ENCODE measurements around the gene SLC22A6.

The SLC22A6 gene, protein sequence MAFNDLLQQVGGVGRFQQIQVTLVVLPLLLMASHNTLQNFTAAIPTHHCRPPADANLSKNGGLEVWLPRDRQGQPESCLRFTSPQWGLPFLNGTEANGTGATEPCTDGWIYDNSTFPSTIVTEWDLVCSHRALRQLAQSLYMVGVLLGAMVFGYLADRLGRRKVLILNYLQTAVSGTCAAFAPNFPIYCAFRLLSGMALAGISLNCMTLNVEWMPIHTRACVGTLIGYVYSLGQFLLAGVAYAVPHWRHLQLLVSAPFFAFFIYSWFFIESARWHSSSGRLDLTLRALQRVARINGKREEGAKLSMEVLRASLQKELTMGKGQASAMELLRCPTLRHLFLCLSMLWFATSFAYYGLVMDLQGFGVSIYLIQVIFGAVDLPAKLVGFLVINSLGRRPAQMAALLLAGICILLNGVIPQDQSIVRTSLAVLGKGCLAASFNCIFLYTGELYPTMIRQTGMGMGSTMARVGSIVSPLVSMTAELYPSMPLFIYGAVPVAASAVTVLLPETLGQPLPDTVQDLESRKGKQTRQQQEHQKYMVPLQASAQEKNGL

DNA sequence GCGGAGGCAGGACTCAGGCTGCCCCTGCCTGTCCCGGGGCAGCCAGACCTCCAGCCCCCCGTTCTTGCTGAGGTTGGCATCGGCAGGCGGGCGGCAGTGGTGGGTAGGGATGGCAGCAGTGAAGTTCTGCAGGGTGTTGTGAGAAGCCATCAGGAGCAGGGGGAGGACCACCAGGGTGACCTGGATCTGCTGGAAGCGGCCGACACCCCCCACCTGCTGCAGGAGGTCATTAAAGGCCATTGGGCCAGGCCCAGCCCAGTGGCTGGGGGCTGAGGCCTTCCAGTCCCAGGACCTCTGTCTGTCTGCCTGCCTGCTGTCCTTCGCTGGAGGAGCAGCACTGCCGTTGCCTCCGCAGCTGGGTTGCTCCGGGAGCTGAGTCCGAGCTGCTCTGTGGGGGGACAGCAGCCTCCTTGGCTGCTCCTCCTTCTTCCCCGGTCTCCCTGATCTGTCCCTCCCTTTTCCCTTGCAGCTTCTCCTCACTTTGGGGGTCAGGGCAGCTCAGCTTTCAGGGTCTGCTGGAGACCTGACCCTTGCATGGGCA is at the start of gene SLC22A6:
Gene SLC22A6, minus strand, starts transcription at position 517 of the 541 bp plus-strand sequence. Its CDS starts 277 bp downstream, at position 240.
- DNase-seq = no peak

DNA sequence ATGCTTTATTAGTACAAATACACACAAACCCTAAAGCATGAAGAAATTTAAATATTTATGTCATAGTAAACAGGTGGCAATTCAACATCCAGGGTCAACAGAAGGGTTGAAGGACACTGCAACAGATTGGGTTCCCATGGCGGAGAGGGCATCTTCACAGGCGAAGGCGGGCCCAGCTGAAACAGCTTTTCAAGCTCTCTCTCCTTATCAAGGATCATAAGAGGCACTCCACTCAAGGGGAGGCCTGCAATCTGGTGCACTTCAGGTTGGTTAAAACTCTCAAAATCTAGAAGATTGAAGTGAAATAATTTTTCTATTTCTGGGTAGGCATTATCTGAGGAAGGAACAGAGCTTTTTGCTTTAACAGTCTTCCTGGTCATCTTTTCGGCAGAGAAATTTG is 47.7 kb upstream of the SLC22A6 start:
- no peak for DNase-seq

DNA sequence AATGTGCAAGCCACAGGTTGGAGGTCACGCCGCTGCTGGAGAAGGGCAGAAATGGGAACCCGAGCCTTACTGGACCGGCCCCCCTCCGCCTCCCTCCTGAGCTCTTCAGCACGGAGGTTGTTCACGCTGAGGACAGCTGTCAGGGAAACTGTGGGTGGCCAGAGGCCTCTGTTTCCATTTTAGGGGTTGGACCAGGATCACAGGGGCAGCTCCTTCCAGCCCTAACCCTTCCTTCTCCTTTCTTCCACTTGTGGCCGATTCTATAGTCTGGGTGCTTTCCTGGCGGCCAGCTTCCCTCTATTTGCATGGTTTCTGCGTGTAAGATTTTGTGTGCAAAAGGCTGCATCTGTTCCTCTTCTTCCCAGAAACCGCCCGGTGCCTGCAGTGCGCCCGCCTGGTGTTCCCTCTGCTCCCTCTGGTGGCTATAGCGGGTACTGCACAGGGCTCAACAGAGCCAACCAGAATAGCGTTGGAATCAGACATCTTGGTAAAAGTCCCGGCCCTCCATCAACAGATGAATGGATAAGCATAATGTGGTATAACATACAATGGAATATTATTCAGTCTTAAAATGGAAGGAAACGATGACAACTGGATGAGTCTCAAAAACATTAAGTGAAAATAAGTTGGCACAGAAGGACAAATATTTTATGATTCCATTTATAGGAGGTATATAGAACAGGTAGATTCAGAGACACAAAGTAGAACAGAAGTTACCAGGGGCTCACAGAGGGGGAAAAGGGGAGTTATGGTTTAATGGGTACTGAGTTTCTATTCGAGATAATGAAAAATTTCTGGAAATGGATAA is 39.3 kb upstream of the SLC22A6 start:
- peak; percentile 65 for DNase-seq

DNA sequence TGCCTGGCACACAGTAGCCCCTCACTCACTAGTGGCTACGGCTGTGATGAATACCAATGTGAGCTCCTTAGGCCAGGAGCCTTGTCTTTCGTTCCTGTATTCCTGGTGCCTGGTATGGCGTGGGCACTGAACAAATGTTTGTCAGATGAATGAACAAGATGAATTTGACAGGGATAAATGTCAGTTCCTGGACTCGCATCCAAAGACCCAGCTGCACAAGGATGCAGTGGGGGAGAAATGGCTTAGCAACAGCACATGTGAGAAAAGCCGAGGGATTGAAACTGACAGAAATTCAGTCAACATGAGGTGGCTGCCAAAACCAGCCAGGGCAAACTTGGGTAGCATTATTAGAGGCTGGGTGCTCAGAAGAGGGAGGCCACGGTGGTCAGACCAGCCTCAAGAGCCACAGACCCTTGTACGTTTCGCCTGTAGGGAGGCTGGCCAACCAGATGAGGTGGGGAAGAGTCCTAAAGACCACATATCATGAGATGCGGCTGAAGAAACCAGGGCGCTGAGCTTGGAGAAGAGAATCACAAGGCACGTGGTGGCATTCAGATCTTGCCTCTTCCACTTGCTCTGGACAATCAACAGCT is 38.6 kb upstream of the SLC22A6 start:
- DNase-seq = no peak

DNA sequence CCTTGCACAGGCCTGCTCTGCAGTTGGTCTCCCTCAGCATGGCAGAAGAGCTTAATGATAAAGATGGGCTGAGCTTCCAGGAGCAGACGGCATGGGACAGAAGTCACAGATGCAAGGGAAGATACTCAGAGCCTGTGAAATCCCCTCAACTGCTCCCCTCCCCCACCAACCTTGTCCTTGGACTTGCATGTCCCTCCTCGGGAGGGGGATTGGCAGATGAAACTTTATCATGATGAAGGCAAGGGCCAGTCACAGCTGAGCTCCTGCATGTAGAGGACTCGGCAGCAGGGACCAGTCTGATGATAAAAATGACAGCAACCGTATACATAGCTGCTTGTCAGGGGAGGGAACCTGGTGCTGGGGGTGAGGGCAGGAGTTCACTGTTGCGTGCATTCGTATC is 37.7 kb upstream of the SLC22A6 start:
- no peak for DNase-seq

DNA sequence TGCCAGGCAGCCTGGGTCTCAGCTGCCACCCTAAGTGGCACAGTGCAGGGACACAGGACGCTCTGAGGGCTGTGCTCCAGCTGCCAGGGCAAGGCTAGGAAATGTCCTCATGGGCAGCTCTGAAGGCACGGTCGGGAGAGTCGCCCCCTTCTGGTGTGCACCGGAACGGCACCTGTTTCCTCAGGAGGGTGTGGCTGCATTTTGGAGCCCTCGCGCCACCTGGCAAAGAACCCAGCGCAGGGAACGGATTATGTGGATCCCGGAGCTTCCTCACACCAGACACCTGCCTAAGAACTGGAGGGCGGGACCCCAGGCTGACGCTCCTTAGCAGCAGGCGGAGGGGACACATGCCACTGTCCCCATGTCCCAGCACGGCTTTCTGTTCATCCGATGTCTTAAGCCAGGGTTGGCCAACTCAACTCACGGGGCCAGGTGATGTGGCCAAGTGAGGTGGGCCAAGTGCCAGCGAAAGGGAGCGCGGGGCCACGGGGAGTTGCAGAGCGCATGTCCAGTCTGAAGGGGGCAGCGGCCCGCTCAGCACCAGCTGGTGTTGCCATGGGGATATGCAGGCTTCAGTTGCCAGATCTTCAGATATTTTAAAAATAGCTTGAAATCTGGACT is 36.0 kb upstream of the SLC22A6 start:
- DNase-seq = no peak

DNA sequence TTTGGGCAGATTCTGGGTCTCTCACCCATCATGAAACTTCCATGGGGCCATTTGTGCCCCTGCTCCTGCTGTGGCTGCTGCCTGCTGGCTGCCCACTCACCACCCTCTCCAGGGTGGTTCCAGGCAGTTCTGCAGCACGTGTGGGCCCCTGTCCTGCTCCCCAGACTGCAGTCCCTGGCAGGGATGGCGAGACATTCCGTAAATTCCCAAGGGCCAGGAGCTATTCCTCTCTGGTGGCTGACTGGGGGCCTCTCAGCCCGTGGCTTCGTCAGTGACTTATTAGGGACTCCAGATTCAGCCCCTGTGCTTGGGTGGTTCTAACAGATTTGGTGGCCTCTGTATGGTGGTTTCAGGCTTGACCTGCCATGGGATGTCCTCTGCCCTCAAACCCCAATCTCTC is 34.7 kb upstream of the SLC22A6 start:
- no peak for DNase-seq

DNA sequence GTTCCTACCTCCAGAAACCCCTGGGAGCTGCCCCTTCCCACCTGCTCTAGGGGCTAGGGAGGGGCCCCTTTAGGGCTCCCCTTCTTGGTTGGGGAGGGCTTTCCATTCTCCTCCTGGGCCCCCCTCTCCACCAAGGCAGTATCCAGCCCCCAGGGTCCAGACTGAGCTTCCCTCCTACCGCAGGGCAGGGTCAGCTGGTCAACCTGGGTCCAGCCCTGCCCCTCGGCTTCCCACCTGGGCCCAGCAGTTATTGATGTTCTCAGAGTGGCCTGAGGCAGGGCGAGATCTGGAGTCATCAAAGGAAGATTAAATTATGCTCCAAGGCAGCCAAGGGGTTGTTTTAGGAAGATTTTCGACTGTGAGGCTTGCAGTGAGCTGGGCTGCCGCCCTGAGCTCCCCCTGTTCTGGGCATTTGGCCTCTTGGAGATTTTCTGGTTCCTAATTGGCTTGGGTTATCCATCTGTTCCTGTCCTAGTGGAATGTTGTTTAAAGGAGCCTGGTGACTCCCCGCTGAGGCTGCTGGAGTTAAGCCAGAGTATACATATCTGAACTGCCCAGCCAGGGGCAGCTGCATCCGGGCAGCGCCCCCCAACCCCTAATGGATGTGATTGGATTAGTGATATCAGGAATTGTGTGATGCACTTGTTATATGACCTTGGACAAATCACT is 32.7 kb upstream of the SLC22A6 start:
- no peak for DNase-seq

DNA sequence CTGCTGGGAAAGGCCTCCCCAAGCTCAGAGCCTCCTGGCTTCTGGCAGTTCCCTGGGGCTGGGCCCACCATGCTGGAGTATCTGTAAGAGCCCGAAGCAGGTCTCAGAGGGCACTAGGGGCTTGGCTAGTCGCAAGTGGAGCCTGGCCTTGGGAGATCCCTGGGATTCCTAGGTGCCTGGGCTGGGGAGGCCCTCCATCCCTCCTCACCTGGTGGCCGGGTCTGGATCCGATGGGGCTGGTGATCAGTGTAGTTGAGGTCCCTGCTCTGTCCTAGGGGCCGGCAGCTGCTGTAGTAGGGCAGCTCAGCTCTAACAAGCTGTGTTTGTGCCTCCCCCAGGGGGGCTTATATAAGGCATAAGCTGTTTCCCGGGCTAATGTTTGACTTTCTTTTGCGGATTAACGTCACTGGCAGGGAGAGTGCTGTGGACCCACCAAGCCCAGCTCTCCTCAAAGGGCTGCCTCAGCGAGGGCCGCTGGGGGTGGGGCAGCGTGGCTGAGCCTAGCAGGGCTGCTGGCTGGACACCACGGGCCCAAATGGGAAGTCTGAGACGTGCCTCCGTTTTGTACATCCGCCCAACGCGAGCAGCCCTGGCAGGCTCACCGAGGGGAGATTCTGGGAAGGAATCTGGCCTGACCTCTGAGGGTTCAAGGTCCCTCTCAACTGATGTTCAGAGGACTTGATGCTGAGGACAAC is 30.9 kb upstream of the SLC22A6 start, which contains the start of gene SLC22A8:
Gene SLC22A8, minus strand, starts transcription at position 321 of the 695 bp plus-strand sequence. CDS start 883 bp downstream, outside the sequence.
- no peak for DNase-seq

DNA sequence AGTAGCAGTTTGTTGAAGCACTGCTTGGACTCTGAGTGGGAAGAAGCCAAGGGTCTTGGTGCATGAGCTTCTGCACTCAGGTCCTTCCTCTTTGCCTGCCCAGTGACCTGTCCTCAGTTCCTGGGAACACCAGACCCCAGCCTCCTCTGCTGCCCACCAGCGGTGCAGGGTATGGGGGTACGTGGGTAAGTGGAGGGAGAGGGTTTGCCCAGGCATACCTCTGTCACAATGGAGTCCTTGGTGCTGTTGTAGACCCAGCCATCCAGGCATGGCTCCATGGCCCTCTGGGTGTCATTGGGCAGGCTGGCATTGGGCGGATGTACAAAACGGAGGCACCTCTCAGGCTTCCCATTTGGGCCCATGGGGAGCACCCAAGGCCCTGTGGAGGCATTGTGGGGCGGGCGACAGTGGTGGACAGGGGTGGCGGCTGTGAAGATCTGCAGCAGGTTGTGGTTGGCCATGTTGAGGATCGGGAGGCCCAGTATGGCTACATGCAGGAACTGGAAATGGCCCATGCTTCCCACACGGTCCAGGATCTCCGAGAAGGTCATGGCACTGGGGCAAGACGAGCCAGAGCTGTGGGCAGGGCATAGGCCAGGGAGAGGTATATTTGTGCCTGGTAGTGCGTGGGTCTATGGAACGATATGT is 29.8 kb upstream of the SLC22A6 start:
- no peak for DNase-seq

DNA sequence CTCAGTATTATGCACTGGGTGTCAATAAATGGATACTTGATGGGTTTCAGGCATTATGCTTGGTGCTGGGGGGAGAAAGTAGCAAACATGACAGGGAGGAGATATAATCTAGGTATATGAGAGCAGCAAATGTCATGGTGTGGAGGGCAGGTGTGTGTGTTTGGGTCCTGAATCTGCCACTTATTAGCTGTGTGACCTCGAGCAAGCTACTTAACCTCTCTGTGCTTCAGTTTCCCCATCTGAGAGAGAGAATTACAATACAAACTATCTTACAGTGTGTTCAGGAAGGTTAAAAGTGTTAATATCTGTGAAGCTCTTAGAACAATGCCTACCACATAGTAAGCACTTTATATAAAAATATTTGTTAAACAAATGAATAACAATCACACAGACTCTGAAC is 28.1 kb upstream of the SLC22A6 start:
- no peak for DNase-seq

DNA sequence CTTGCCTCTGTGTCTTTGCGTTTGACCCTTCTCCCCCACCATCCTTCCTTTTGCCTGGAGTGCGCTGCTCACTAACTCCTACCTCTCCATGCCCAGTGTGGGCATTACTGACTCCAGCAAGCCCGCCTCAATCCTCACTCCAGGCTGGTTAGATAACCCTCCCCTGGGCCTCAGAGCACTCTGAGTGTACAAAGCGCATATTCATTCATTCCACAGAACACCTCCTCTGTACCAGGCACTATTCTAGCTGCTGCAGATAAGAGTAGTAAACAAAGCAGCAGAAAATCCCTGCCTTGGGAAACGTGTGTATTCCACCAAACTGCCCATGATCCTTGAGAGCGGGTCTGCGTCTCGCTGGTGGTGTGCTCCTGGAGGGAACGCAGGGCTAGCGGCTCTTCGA is 27.7 kb upstream of the SLC22A6 start:
- no peak for DNase-seq

DNA sequence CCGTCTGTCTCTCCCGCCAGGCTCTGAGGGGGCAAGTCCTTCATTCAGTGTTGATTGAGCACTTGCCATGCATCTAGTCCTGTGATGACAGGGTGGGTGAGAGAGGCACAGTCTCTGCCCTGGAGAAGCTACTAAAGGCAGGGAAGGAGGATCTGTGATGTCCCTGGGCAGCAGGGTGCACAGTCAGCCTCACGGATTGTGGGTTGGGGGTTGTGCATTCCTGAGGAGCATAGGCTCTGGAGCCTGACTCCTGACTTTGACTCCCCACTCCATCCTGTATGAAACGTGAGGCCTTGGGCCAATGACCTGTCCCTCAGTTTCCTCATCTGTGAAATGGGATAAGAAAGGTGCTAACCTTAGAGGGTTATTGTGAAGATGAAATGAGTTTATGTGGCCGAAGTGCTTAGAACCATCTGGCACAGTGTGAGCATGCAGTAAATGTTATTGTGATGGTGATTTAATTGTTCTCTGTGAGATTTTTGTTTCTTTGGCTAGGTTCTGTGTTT is 26.2 kb upstream of the SLC22A6 start:
- no peak for DNase-seq

DNA sequence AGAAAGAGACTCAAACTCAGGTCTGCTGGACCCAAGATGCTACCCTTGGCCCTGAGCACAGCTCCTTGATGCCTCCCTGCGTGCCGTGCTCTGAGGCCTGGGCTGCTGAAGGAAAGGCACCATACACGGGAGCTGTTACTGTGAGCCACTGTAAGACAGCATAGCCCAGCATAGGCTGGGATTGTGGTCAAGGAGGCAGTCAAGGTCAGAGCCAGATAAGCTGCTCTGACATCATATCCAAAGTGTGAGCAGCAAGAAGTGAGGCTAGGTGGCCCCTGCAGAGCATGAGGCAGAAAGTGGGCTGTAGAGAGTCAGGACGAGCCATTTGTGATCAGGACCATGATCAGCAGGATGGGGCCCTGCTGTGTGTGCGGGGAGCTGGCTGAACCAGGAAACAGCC is 23.2 kb upstream of the SLC22A6 start:
- no peak for DNase-seq

DNA sequence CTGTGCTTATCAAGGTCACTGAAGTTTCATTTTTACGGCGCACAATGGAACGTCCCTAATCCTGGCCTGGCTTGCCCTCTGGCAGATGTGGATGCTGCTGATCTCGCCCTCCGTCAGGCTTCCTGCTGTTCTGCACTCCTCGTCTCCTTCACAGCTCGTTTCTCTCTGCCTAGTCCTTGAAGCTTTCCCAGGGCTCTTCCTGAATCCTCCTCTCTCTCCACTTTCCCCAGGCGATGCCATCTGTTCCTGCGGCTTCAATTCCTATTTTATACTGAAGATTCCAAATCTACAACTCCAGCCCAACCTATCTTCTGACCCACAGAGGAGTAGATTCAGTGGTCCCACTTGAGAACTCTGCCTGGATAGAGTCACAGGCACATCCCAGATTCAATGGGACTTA is 16.7 kb upstream of the SLC22A6 start:
- no peak for DNase-seq

DNA sequence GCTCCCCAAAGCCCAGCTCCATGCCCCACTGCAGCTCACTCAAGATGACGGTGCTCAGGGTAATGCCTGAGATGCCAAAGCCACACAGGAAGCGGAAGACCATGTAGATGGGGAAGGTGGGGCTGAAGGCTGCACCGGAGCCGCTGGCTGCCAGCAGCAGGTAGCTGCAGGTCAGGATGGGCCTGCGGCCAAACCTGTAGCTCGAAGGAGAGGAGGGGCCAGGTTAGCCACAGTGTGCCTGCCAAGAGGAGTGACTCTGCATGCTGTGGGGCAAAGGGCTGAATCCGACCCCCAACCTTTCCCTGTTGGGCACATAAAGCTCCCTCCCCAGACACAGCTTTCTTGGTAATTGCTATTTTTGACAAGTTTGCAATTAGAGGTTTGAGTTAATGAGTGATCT is 14.9 kb upstream of the SLC22A6 start:
- DNase-seq = no peak

DNA sequence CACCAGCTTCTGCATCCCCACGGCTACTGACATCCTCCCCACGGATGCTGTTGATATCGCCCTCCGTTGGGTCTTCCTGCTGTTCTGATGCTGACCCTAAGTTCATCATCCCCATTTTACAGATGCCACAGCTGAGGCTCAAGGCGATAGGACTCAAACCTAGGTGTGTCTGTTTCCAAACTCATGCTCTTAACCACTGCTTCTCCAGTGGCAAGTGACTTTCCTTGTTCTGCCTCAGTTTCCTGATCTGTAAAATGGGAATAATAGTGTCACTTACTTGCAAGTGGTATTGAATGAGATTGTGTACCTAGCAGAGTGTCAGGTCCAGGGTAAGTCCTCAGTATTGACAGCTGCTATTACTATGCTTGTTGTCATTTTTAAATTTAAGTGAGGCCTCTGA is 14.4 kb upstream of the SLC22A6 start:
- DNase-seq = no peak

DNA sequence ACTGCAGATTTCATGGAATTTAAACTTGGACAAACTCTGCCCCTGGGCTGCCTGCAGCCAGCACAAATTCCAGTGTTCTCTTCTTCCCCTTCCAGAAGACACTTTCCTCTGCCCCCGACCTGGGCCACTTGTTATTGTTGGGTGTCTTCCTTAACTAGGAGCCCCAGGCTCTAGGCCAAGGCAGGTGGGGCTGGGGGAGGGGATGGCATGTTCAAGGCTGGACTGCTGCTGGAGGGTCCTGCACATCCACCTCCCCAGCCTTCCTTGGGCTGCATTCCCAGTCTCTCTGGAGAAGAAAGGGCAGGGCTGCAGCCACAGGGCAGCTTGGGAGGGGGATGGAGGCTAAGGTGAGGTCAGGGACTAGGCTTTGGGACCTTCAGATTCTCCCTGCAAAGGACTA is 11.5 kb upstream of the SLC22A6 start:
- DNase-seq = no peak

DNA sequence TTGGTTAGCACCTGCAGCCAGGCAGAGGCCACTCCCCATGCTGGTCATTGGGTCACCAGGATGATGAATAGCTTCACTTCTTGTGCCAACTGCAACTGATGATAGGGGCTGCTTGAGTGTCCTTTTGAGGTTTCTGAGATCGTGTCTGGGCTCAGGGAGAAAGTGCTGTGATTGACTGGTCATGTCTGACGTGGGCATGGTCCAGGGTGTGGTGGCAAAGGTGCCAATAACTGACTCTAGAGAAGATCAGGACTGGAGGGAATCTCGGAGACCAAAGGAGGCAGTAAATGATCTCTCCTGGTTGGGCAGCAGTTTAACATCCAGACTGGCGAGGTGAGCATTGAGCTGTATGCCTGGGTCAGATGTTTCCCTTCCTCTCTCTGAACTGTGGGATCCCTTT is 10.0 kb upstream of the SLC22A6 start:
- no peak for DNase-seq

DNA sequence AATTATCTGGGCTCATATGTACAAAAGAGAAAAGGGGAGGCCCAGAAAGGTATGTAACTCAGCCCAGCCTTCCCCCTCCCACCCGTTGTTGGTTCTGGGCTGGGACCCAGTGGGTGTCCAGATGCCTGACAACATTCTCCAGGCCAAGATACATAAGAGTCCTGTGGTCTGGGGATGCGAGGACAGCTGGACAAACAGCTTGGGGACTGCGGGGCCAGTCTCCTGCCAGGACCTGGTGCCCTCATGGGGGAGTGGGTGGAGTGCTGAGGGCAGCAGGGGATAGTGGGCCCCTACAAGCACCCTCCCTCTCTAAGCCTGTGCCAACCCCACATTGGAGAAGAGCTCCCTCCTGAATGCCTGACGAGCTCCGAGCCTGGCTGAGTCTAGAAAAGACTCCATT is 3.5 kb upstream of the SLC22A6 start:
- no peak for DNase-seq

All from NCI-H2171 (cell line).